Measurements from ENCODE around the gene MRPL4. TPM values are rescaled to one million over a fixed set of nuclear protein-coding genes. Genes with fewer than 3 reads are reported as not detected.

Gene MRPL4
- total RNA-seq, 4 donors from 2014 or later: 77.2 to 90.8 (median 83.5) TPM

DNA sequence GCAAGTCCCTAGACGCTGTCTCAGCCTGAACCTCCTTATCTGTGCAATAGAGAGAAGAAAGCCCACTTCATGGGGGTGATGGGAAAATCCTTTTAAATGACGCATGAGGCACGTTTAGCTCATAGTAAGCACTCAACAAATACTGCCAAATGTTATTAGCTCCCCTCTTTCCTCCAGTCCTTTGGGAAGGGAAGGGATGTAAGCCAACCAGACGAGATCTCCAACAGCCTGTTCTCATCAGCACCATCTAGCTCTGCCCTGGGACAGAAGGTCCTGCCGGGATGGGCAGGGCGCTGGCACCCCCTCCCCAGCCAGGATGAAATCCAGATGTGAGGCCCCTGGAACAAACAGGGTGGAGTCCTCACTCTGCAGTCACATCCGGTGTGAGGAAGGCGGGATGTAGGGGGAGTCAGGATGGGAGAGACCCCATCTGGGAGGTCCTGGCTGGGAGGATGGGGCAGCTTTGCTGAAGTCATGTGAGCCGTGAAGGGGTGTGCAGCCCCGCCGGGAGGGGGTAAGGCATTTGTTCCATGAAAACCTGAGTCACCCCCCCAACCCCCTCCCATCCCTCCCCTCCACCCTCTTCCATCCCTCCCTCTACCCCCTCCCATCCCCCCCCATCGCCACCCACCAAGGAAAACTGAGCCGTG is 25.5 kb upstream of the MRPL4 start:
- TF ChIP-seq, protein P1, sequence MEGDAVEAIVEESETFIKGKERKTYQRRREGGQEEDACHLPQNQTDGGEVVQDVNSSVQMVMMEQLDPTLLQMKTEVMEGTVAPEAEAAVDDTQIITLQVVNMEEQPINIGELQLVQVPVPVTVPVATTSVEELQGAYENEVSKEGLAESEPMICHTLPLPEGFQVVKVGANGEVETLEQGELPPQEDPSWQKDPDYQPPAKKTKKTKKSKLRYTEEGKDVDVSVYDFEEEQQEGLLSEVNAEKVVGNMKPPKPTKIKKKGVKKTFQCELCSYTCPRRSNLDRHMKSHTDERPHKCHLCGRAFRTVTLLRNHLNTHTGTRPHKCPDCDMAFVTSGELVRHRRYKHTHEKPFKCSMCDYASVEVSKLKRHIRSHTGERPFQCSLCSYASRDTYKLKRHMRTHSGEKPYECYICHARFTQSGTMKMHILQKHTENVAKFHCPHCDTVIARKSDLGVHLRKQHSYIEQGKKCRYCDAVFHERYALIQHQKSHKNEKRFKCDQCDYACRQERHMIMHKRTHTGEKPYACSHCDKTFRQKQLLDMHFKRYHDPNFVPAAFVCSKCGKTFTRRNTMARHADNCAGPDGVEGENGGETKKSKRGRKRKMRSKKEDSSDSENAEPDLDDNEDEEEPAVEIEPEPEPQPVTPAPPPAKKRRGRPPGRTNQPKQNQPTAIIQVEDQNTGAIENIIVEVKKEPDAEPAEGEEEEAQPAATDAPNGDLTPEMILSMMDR (IDR thresholded peaks at IDR 0.05): no peak
- no peak for TF ChIP-seq POLR2A (IDR thresholded peaks at IDR 0.05)
- WGBS, 2 donors: 36 to 43% methylated on average over 13 of the region's 13 CpGs
- DNase-seq (ENCODE audit: low spot score in 2 of 2): peak; percentile 87 to 96
- intact Hi-C loops (cut with DNase I; ENCODE audit: low total_unique reads): no loop called here
- no peak overlapping the region for H3K4me3 ChIP-seq (ENCODE audit: low read depth, poor library complexity, severe bottlenecking)

DNA sequence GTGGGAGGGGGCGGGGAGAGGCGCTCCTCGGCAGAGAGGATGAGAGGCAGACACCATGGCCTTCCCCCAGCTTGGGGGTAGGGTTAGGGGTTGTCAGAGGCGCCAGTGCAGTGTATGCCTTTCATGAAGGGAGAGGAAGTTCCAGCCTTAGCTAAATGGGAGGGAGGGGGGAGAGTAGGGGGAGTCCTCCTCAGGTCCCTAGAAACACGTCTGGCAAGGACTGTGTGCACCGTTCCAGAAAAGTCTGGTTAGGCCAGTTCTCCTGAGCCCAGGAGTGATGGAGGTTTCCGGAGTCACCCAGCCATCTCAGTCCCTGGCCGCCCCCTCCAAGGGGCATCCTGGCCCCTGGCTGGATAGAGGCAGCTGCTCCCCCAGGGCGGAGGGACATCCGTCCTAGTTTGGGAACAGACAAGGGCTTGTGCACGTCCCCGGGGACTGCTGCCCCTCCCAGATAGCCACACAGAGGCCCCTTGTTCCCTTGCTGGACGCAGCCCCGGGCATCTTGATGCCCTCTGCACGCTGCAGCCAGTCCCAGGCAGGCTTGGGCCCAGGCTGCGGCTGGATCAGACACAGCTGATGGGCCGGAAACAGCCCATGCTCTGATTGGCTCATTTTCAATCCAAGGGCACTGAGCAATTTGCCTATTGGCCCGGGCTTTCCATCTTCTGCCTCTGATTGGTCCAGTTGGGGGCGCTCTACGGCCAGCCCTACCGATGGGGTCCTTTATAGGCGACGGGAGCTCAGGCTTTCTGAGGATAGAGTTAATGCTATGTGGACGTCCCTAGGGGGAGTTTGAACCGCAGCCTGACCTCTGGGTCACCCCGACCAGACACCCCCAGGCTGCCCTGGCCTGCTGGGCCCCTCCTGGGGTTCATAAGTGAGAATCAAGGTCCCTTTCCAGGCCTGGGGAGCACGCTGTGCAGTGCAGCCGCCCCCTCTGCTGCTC is 24.7 kb upstream of the MRPL4 start:
- WGBS, 2 donors: 47 to 59% methylated on average over 20 to 28 of the region's 28 CpGs
- no peak for TF ChIP-seq POLR2A (IDR thresholded peaks at IDR 0.05)
- TF ChIP-seq, protein P1 (IDR thresholded peaks at IDR 0.05): no peak
- no peak overlapping the region for H3K4me3 ChIP-seq (ENCODE audit: low read depth, poor library complexity, severe bottlenecking)
- intact Hi-C loops (cut with DNase I; ENCODE audit: low total_unique reads): no loop called here
- peak; percentile 42 to 90 for DNase-seq (ENCODE audit: low spot score in 2 of 2)

DNA sequence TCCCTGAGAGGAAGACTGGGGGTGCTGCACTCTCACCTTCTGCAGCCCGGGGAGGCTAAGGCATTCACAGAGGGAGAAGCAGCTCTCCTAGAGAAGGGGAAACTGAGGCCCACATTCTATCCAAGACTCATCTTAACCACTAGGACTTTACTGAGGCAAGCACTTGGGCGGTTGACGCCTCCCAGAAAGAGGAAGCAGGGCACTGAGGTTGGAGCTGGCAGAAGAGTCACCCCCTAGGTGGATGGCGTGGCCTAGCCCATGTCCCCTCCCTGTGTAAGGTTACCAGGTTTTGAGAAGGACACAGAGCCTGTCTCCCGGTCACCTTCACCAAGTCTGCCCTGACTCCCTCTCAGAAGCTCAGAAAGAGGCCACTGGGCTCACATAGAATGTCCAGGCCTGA is 23.6 kb upstream of the MRPL4 start:
- H3K4me3 ChIP-seq (ENCODE audit: low read depth, poor library complexity, severe bottlenecking): no peak overlapping the region
- intact Hi-C loops (cut with DNase I; ENCODE audit: low total_unique reads): no loop called here
- no peak for TF ChIP-seq POLR2A (IDR thresholded peaks at IDR 0.05)
- 64 to 90% methylated on average over 3 to 5 of the region's 5 CpGs for WGBS, 2 donors
- DNase-seq (ENCODE audit: low spot score in 2 of 2): no peak

DNA sequence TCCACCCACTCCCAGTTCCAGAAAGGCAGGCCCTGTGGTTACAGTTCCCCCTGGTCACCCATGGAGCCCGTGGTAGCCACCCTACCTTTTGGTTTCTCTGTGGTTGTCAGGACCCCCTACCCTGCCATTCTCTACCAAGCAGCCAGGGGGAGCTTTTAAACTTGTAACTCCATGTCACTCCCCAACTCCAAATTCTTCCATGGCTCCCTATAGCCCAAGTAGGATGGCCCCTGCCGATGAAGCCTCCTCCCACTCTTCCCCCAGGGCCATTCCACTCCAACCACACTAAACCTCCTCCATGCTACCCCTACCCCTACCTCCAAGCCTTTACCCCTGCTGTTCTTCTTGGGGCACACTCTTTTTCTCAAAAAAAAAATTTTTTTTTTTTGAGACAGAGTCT is 23.1 kb upstream of the MRPL4 start:
- intact Hi-C loops (cut with DNase I; ENCODE audit: low total_unique reads): no loop called here
- no peak overlapping the region for H3K4me3 ChIP-seq (ENCODE audit: low read depth, poor library complexity, severe bottlenecking)
- TF ChIP-seq, protein P1 (IDR thresholded peaks at IDR 0.05): peak in 1 of 3 donors; percentile 46
- TF ChIP-seq POLR2A (IDR thresholded peaks at IDR 0.05): no peak

DNA sequence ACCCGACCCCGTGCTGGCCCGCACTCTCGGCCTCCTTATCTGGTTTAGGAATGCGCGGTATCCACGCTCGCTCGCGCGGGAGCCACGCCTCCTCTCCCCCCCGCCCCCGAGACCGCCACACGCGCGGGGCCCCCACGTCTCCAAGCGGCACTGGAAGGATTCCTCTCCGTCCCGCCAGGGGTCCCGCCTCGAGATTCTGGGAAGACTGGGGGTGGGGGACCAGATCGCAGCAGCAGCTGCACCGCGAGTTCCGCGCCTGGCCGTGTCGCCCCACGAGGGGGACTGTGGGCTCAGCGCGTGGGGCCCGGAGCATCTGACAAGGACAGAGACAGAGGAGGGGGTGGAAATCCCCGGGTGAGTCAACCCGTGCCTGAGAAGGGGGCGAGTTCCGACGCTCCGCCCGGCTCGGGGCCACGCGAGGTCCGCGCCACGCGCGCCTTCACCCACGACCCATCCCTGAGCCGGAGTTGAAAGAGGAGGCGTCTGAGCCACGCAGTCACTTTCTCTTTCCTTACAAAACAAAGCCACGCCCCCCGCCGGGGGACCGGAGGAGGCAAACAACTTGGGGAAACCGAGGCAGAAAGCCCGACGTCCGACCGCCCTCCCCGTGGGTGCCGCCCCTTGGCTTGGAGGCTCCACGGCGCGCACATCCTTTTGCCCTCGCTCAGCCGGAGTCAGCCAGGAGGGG is 21.7 kb upstream of the MRPL4 start:
- intact Hi-C loops (cut with DNase I; ENCODE audit: low total_unique reads): no loop called here
- TF ChIP-seq, protein P1 (IDR thresholded peaks at IDR 0.05): no peak
- TF ChIP-seq POLR2A (IDR thresholded peaks at IDR 0.05): no peak
- DNase-seq (ENCODE audit: low spot score in 2 of 2): peak; percentile 40 to 92
- peak overlapping the region; percentile 93 for H3K4me3 ChIP-seq (ENCODE audit: low read depth, poor library complexity, severe bottlenecking)
- 0 to 1% methylated on average over 22 to 51 of the region's 70 CpGs for WGBS, 2 donors

More for the DNA sequence above, 23.1 kb upstream of the MRPL4 start:
- 30 to 55% methylated on average over 2 of the region's 2 CpGs for WGBS, 2 donors
- no peak for DNase-seq (ENCODE audit: low spot score in 2 of 2)
